ENCODE data around the gene HPS3.
"Not testable (repeated sequence)": the region's sequence is repeated elsewhere in the genome, so short reads cannot be mapped to it uniquely, and the experiment has no call there.

HPS3 gene

GRCh38 chr3:149129326-149130205 lies at the start of gene HPS3:
Gene HPS3 (plus strand): TSS chr3:149129638. CDS start chr3:149129724, 86 bp downstream.
- peak; percentile 50 for DNase-seq

GRCh38 chr3:149080011-149080698 lies 49.3 kb upstream of the HPS3 start:
- no peak for DNase-seq

DNA sequence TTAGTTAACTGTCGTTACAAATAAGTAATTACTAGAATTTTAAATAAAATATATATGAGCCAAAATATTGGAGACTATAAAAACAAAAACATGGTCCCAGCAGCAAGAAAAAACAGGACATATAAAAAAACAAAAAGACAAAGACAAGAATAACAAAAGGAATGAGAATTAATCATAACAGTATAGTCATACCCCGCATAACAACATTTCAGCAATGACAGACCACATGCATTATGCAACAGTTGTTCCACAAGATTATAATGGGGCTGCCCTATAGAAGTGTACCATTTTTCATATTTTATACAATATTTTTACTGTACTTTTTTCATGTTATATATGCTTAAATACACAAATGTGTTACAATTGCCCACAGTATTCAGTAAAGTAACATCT lies 48.7 kb upstream of the HPS3 start:
- no peak for DNase-seq

DNA sequence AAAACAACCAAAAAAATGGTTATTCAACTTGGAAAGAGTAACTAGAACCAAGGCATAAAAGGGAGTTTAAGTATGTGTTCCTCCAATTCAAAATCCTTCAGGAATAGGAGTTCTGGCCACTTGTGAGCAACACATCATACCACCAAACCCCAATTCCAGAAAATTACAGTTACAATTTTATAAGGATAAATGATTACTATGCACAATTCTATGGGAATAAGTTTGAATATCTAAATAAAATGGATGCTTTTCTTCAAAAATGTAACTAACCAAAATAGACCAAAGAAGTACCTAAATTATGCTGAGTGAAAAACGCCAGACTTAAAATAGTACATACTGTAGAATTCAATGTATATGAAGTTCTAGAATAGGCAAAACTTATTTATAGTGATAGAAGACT lies 47.7 kb upstream of the HPS3 start:
- DNase-seq = no peak

- no peak for DNase-seq
Measured at GRCh38 chr3:149085828-149086231, 43.6 kb upstream of the HPS3 start.

- peak; percentile 54 for DNase-seq
Measured at GRCh38 chr3:149086232-149086988, 43.0 kb upstream of the HPS3 start, which contains the start of gene HLTF. Gene HLTF (minus strand): TSS chr3:149086533. CDS start chr3:149086336, 197 bp downstream.

GRCh38 chr3:149087208-149087607 lies 42.2 kb upstream of the HPS3 start:
- no peak for DNase-seq

DNA sequence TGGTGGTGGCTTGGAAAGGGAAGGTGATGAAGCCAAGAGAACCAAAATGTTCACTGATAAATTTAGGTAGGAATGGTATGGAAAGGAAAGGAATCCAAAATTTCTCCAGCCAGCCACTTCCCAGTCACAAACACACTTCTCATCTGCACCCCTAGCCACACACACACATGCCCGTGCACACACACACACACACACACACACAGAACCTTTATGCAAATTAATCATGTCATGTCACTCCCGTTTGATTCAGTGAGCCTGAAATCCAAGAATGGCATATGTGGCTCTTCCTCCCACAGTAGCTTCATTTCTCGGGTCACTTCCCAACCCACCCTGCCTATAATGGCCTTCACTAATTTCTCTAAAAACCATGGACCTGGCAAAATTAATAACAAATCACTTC lies 40.0 kb upstream of the HPS3 start:
- no peak for DNase-seq

- DNase-seq = no peak
Measured at GRCh38 chr3:149090461-149090860, 39.0 kb upstream of the HPS3 start.

- DNase-seq = no peak
Measured at GRCh38 chr3:149090907-149091306, 38.5 kb upstream of the HPS3 start.

- DNase-seq = no peak
Measured at GRCh38 chr3:149091983-149092382, 37.5 kb upstream of the HPS3 start.

DNA sequence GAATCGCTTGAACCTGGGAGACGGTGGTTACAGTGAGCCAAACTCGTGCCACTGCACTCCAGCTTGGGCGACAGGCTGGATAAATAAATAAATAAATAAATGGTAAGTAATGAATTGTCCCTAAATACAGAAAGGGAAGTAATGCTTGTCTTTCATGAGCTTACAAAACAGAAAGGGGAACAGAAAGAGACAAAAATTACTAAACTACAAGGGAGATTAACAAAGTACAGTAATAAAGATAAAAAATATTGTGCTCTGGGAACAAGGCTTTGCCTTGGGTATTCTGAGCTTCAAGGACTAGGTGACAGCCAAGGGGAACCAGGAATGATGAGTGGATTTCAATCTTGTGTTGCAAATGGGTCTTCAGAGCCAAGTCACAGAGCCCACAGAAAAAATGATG lies 34.0 kb upstream of the HPS3 start:
- no peak for DNase-seq

GRCh38 chr3:149097987-149098386 lies 31.5 kb upstream of the HPS3 start:
- DNase-seq = not testable (repeated sequence)

- DNase-seq = no peak
Measured at GRCh38 chr3:149101154-149101553, 28.3 kb upstream of the HPS3 start.

- no peak for DNase-seq
Measured at GRCh38 chr3:149101641-149102040, 27.8 kb upstream of the HPS3 start.

DNA sequence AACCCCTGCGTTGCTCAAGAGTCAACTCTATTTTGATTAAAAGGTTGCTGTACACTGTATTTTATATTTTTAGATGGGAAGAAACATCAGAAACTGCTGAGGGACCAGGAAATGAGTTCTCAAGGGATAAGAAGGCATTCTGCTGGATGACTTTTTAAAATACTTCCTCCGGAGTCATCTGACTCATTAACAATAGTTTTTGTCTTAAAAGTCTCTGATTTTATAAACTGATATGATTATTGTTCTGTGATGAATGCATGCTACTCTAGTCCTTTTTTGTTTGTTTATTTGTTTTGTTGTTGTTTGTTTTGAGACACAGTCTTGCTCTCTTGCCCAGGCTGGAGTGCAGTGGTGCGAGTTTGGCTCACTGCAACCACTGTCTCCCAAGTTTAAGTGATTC lies 25.0 kb upstream of the HPS3 start:
- DNase-seq = no peak

DNA sequence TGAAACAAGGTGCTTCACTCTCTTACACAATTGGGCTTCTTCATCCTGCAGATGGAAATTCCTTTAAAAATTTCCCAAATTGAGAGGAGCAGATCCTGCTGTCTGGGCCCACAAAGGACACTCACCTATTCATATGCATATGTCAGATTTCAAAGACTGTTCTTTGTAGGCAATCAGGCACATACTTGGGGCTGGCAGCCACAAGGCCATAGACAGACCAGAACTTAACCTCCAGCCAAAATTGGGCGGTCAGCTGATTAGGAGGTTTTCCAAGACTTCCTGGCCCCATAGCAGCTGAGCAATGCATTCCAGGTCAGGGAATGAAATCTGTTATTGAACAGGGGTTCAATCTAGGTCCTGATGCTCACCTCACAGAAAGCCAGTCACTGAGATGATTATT lies 15.0 kb upstream of the HPS3 start:
- DNase-seq = no peak

DNA sequence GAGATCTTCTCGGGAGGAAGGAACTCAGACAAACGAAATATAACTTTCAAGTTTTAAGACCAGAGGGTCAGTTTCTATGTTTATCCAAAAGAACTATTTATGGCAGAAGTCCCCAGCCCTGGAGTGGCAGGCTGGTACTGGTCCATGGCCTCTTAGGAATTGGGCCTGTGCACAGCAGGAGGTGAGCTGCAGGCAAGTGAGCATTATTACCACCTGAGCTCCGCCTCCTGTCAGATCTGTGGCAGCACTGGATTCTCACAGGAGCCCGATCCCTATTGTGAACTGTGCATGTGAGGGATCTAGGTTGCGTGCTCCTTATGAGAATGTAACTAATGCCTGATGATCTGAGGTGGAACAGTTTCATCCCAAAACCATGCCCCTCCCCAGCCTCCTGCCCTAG lies 14.3 kb upstream of the HPS3 start:
- DNase-seq = no peak

DNA sequence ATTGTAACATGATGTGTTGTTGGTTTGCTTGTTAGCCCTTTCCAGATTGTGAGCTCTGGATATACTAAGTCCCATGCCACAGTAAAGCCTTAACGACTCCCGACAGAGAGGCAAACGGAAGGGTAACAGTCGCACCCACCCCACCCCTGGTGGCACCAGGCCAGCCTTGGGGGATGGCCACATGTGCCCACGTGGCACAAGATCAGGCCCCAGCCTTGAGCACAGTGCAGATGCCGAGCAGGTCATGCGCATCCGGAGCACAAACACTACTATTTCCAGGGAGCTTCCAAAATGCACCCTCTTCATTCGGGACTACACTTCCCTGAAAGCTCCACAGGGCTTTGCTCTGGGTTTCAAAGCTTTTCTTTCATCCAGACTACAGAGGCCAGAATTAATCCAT lies 10.7 kb upstream of the HPS3 start:
- no peak for DNase-seq

DNA sequence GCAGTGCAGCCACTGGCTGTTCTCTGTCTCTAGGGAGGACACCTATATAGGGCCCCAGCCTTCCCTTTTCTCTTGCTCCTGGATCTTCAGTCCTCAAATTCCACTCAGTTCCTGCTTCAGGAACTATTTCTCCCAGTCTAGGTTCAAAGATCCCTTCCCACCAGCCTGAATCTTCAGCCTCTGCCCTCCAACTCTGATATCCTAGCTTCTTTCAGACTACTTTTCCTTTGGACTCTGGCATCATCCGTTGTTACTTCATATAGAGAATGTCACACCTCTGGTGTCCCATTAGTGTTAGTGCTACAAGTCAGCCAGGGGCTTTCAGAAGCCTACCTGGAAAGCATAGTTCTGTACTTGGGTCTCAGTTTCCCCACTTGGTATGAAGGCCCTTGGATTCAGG lies 10.0 kb upstream of the HPS3 start:
- DNase-seq = no peak

DNA sequence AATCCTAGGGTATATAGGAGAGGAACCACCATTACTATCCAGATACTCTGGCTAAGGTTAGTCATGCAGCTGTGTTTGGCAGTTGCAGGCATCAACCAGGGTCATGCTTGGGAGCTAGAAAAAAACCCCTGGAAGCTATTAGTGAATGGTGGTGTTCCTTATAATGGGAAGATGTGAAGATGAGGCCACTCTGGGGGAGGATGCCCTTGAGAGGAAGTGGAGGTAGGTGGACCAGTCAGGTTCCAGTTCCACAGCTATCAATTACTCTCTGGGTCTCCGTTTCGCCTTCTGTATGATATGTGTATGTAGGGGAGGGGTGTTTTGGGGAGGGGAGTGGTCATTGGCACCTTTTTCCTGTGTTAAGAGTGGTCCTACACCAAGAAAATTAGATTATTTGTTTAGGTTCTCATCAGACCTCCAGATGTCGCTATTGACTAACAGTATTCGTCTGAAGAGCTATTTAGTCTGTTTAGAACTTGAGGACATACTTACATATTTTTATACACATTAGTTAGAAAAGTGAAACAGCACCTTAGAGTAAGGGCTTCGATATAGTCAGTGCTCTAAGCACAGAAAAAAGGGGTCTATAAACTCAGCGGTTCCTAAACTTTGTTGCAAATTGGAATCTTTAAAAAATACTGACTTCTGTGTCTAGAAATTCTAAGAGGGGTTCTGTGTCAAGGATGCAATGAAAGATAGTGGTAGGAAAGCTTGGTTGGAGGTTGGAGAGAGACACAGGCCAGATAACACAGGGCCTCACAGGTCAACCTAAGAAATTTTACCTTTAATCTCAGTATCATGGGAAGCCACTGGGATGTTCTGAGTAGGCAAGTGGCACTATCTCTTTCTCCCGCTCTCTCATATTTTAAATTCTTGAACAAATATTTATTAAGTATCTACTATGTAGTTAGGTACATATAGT lies 9.1 kb upstream of the HPS3 start:
- DNase-seq = no peak

Measured in NCI-H187 treated with DMSO at 0.1 percent for 48 hours (cell line).